Metanephros (tissue), 1 donor: Measurements from ENCODE around the gene SNTN. TPM values are rescaled to one million over a fixed set of nuclear protein-coding genes. Genes with fewer than 3 reads are reported as not detected.

ENCODE experiments used
- total RNA-seq: library from RNA; depleted of rRNA; stranded (reverse); fragments of >200 nt; gene quantifications from one replicate; pipeline ENCODE4 v1.2.3, GENCODE V29; 2014

The SNTN gene
- total RNA-seq, result 0.12 TPM

DNA sequence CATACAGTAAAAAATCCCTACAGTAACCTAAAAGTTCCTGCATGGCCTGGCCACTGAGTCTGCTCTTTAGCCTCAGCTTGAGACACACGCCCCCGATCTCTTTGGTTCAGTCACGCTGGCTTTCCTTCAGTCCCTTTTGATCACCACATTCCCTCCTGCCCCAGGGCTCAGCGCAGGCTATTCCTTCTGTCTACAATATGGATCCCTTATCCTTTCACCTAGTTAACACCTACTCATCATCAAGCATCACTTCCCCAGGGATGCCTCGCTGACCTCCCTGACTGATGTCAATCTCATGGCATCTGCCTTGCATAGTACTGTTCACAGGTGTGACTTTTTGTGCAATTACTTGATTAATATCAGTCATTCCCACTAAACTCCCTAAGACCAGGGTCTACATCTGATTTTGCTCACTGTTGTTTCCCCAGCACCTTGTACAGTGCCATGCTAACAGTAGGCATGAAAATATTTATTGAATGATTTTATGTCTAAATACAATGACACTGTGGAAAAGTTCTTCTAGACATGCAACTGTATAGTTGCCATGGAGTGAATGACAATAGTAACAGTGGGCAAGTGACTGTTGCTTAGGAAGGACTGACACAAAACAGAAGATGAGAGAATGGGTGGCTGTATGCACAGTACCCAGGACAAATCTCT, at the start of gene SNTN:
TSS of gene SNTN (plus strand) at position 610 of the 660 bp plus-strand sequence. CDS start at position 623, 13 bp downstream.

Other genes starting within 250 kb of the SNTN start
- gene C3orf49, start 166.6 kb downstream of the SNTN start, total RNA-seq, result not detected
- 19.8 TPM for gene THOC7, start 211.1 kb downstream of the SNTN start, total RNA-seq
- gene ATXN7, start 211.2 kb downstream of the SNTN start, total RNA-seq, result 26.6 TPM